Measurements from ENCODE around the gene LDLRAD4.

The LDLRAD4 gene

GRCh38 chr18:13184396-13184795 lies 34.2 kb upstream of the LDLRAD4 start:
- no peaks in the 10 kb centered on the region for H3K79me1 ChIP-seq (replicated peaks; ENCODE audit: low read length, poor library complexity, severe bottlenecking)
- no peak overlapping the region for H2AK5ac ChIP-seq (ENCODE audit: low read length, severe bottlenecking)
- H4K8ac ChIP-seq (ENCODE audit: low read length): no peak overlapping the region
- no peak overlapping the region for H2BK120ac ChIP-seq (ENCODE audit: low read depth, low read length)
- no peak overlapping the region for H3K4me2 ChIP-seq (ENCODE audit: low read length, poor library complexity, severe bottlenecking)
- H3K27me3 ChIP-seq (ENCODE audit: control insufficient read depth in 1 of 2, insufficient read depth in 1 of 2, low read length in 2 of 2): peaks cover 5 to 16% of the 10 kb centered on the region in 2 experiments
- H3K9me3 ChIP-seq (ENCODE audit: control insufficient read depth, low read length): no peaks in the 10 kb centered on the region
- H3K4ac ChIP-seq (ENCODE audit: low read depth in 1 of 2, low read length in 2 of 2): no peak overlapping the region
- H2AFZ ChIP-seq (ENCODE audit: low read depth, low read length): no peak overlapping the region
- no peaks in the 10 kb centered on the region for H3K4me1 ChIP-seq (ENCODE audit: control insufficient read depth, insufficient read depth, low read depth, low read length)
- H2BK15ac ChIP-seq (ENCODE audit: low read depth, poor library complexity, severe bottlenecking): no peak overlapping the region
- no peak overlapping the region for H3K9ac ChIP-seq (ENCODE audit: low read length)
- H3K36me3 ChIP-seq (ENCODE audit: control insufficient read depth in 1 of 2, insufficient read depth in 2 of 2, low read depth in 1 of 2, low read length in 2 of 2): no peaks in the 10 kb centered on the region
- H2BK5ac ChIP-seq (ENCODE audit: low read depth, low read length, poor library complexity, severe bottlenecking): no peak overlapping the region
- no peak for DNase-seq
- 87% methylated on average over 9 of the region's 9 CpGs for WGBS
- no peak overlapping the region for H3K4me3 ChIP-seq (ENCODE audit: insufficient read depth in 1 of 2, low read depth in 1 of 2, low read length in 2 of 2)
- no peak overlapping the region for H3K14ac ChIP-seq (ENCODE audit: low read length in 2 of 2)
- H4K91ac ChIP-seq (ENCODE audit: low read length): no peak overlapping the region
- H3K27ac ChIP-seq (ENCODE audit: low read length, poor library complexity, severe bottlenecking): no peak overlapping the region
- H2BK12ac ChIP-seq (ENCODE audit: low read length in 2 of 2): no peak overlapping the region
- H3K23ac ChIP-seq (ENCODE audit: low read length in 2 of 2): no peak overlapping the region
- H3K18ac ChIP-seq (ENCODE audit: low read depth in 1 of 2, low read length in 2 of 2): no peak overlapping the region

DNA sequence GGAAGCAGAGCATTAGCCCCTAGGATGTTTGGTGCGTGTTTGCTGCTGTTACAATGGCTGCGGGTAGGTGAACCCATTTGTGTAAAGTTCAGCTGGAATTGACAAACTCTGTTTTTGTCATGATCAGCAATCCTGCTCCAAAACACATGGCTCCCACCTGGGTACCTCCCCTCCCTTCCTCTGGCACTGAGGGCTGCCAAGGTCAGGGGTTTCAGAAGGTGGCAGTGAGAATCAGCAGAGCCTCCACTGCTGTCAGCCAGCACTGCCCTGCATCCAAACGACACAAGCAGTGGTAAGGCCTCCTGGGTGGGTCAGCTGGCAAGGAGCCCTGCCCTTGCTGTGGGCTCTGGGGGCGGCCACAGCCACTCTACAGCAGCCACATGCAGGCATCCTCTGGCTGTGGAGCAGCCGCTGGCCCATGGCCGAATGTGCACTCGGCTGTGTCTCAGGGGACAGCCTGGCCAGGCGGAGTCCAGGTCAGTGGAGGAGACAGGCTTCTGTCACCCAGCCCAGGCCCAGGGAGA lies 32.8 kb upstream of the LDLRAD4 start:
- no peak overlapping the region for H3K18ac ChIP-seq (ENCODE audit: low read depth in 1 of 2, low read length in 2 of 2)
- no peaks in the 10 kb centered on the region for H3K9me3 ChIP-seq (ENCODE audit: control insufficient read depth, low read length)
- H2BK12ac ChIP-seq (ENCODE audit: low read length in 2 of 2): no peak overlapping the region
- no peak for DNase-seq
- no peak overlapping the region for H3K14ac ChIP-seq (ENCODE audit: low read length in 2 of 2)
- no peak overlapping the region for H2AK5ac ChIP-seq (ENCODE audit: low read length, severe bottlenecking)
- no peak overlapping the region for H4K8ac ChIP-seq (ENCODE audit: low read length)
- no peak overlapping the region for H4K91ac ChIP-seq (ENCODE audit: low read length)
- no peaks in the 10 kb centered on the region for H3K36me3 ChIP-seq (ENCODE audit: control insufficient read depth in 1 of 2, insufficient read depth in 2 of 2, low read depth in 1 of 2, low read length in 2 of 2)
- no peak overlapping the region for H3K9ac ChIP-seq (ENCODE audit: low read length)
- H3K4me1 ChIP-seq (ENCODE audit: control insufficient read depth, insufficient read depth, low read depth, low read length): no peaks in the 10 kb centered on the region
- peaks cover 5 to 16% of the 10 kb centered on the region in 2 experiments for H3K27me3 ChIP-seq (ENCODE audit: control insufficient read depth in 1 of 2, insufficient read depth in 1 of 2, low read length in 2 of 2)
- no peak overlapping the region for H2BK5ac ChIP-seq (ENCODE audit: low read depth, low read length, poor library complexity, severe bottlenecking)
- no peak overlapping the region for H3K4me3 ChIP-seq (ENCODE audit: insufficient read depth in 1 of 2, low read depth in 1 of 2, low read length in 2 of 2)
- H2BK15ac ChIP-seq (ENCODE audit: low read depth, poor library complexity, severe bottlenecking): no peak overlapping the region
- H3K4ac ChIP-seq (ENCODE audit: low read depth in 1 of 2, low read length in 2 of 2): no peak overlapping the region
- H3K23ac ChIP-seq (ENCODE audit: low read length in 2 of 2): no peak overlapping the region
- H2AFZ ChIP-seq (ENCODE audit: low read depth, low read length): no peak overlapping the region
- H2BK120ac ChIP-seq (ENCODE audit: low read depth, low read length): no peak overlapping the region
- H3K27ac ChIP-seq (ENCODE audit: low read length, poor library complexity, severe bottlenecking): no peak overlapping the region
- no peaks in the 10 kb centered on the region for H3K79me1 ChIP-seq (replicated peaks; ENCODE audit: low read length, poor library complexity, severe bottlenecking)
- 85% methylated on average over 8 of the region's 8 CpGs for WGBS
- no peak overlapping the region for H3K4me2 ChIP-seq (ENCODE audit: low read length, poor library complexity, severe bottlenecking)

DNA sequence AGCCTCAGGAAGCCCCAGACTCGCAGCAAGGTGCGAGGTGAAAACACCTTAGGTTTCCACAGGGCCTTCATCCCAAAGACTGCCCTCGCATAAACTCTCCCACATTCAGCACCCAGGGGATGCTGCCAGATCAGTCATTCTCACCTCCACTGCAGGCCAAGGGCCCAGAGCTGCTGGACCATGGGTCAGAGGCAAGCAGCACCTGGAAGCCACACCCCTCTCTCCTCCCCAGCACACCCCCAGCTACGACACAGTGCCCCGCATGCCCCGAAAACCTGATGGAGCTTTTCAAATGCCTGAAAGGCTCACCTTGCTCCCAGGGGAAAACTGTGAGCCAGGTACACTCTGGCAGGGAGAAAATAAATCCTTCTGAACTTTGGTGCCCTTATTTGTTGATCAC lies 31.9 kb upstream of the LDLRAD4 start:
- H3K4ac ChIP-seq (ENCODE audit: low read depth in 1 of 2, low read length in 2 of 2): no peak overlapping the region
- H2AFZ ChIP-seq (ENCODE audit: low read depth, low read length): no peak overlapping the region
- H3K14ac ChIP-seq (ENCODE audit: low read length in 2 of 2): no peak overlapping the region
- H3K27ac ChIP-seq (ENCODE audit: low read length, poor library complexity, severe bottlenecking): no peak overlapping the region
- H2AK5ac ChIP-seq (ENCODE audit: low read length, severe bottlenecking): no peak overlapping the region
- no peak for DNase-seq
- H3K4me1 ChIP-seq (ENCODE audit: control insufficient read depth, insufficient read depth, low read depth, low read length): no peaks in the 10 kb centered on the region
- H3K27me3 ChIP-seq (ENCODE audit: control insufficient read depth in 1 of 2, insufficient read depth in 1 of 2, low read length in 2 of 2): peaks cover 5 to 11% of the 10 kb centered on the region in 2 experiments
- H2BK15ac ChIP-seq (ENCODE audit: low read depth, poor library complexity, severe bottlenecking): no peak overlapping the region
- no peak overlapping the region for H3K9ac ChIP-seq (ENCODE audit: low read length)
- no peaks in the 10 kb centered on the region for H3K36me3 ChIP-seq (ENCODE audit: control insufficient read depth in 1 of 2, insufficient read depth in 2 of 2, low read depth in 1 of 2, low read length in 2 of 2)
- 57% methylated on average over 6 of the region's 6 CpGs for WGBS
- no peak overlapping the region for H4K8ac ChIP-seq (ENCODE audit: low read length)
- no peak overlapping the region for H2BK5ac ChIP-seq (ENCODE audit: low read depth, low read length, poor library complexity, severe bottlenecking)
- H3K23ac ChIP-seq (ENCODE audit: low read length in 2 of 2): no peak overlapping the region
- no peak overlapping the region for H4K91ac ChIP-seq (ENCODE audit: low read length)
- H3K4me2 ChIP-seq (ENCODE audit: low read length, poor library complexity, severe bottlenecking): no peak overlapping the region
- H3K4me3 ChIP-seq (ENCODE audit: insufficient read depth in 1 of 2, low read depth in 1 of 2, low read length in 2 of 2): no peak overlapping the region
- H3K79me1 ChIP-seq (replicated peaks; ENCODE audit: low read length, poor library complexity, severe bottlenecking): no peaks in the 10 kb centered on the region
- no peak overlapping the region for H3K18ac ChIP-seq (ENCODE audit: low read depth in 1 of 2, low read length in 2 of 2)
- no peak overlapping the region for H2BK120ac ChIP-seq (ENCODE audit: low read depth, low read length)
- no peak overlapping the region for H2BK12ac ChIP-seq (ENCODE audit: low read length in 2 of 2)
- no peaks in the 10 kb centered on the region for H3K9me3 ChIP-seq (ENCODE audit: control insufficient read depth, low read length)

DNA sequence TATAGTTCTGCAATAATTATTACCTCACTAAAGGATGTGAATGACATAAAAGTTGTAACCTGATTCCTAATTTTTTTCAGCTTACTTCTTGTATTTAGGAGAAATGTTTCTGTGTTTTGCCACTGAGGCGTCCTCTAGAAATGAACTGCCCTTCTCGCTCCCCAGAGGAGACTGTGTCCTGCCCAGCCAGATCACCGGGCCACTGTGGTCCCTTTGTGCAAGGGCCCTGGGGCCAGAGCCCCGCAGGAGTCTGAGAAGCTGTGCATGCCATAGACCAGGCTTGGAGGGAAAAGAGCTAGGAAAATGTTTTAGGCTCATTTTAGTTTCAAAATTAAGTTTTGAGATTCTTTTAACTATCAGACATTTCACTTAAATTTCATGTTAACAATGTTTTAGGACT lies 31.1 kb upstream of the LDLRAD4 start:
- Histone ChIP-seq H3K14ac (ENCODE audit: low read length in 2 of 2) (no peak overlapping the region), H3K18ac (ENCODE audit: low read depth in 1 of 2, low read length in 2 of 2) (no peak overlapping the region), H3K9ac (ENCODE audit: low read length) (no peak overlapping the region), H3K27me3 (ENCODE audit: control insufficient read depth in 1 of 2, insufficient read depth in 1 of 2, low read length in 2 of 2) (peaks cover 5 to 6% of the 10 kb centered on the region in 2 experiments), H3K4me3 (ENCODE audit: insufficient read depth in 1 of 2, low read depth in 1 of 2, low read length in 2 of 2) (no peak overlapping the region), H3K36me3 (ENCODE audit: control insufficient read depth in 1 of 2, insufficient read depth in 2 of 2, low read depth in 1 of 2, low read length in 2 of 2) (no peaks in the 10 kb centered on the region), H4K8ac (ENCODE audit: low read length) (no peak overlapping the region), H3K23ac (ENCODE audit: low read length in 2 of 2) (no peak overlapping the region), H3K9me3 (ENCODE audit: control insufficient read depth, low read length) (no peaks in the 10 kb centered on the region), H2BK120ac (ENCODE audit: low read depth, low read length) (no peak overlapping the region), H3K4ac (ENCODE audit: low read depth in 1 of 2, low read length in 2 of 2) (no peak overlapping the region), H2AK5ac (ENCODE audit: low read length, severe bottlenecking) (no peak overlapping the region), H2BK5ac (ENCODE audit: low read depth, low read length, poor library complexity, severe bottlenecking) (no peak overlapping the region), H3K79me1 (replicated peaks; ENCODE audit: low read length, poor library complexity, severe bottlenecking) (no peaks in the 10 kb centered on the region), H2BK15ac (ENCODE audit: low read depth, poor library complexity, severe bottlenecking) (no peak overlapping the region), H2AFZ (ENCODE audit: low read depth, low read length) (no peak overlapping the region), H3K4me1 (ENCODE audit: control insufficient read depth, insufficient read depth, low read depth, low read length) (peaks cover 2% of the 10 kb centered on the region), H3K4me2 (ENCODE audit: low read length, poor library complexity, severe bottlenecking) (no peak overlapping the region), H2BK12ac (ENCODE audit: low read length in 2 of 2) (no peak overlapping the region), H3K27ac (ENCODE audit: low read length, poor library complexity, severe bottlenecking) (no peak overlapping the region), H4K91ac (ENCODE audit: low read length) (no peak overlapping the region)
- DNase-seq: no peak
- WGBS: 87% methylated on average over 3 of the region's 4 CpGs

All from mesenchymal stem cell (in vitro differentiated cells and primary cell).